GM18858 (cell line): ENCODE results near the gene KLK7.

Source experiments
- ATAC-seq: cut with Tn5 transposase; IDR thresholded peaks from one replicate; pipeline ENCODE4 v1.9.1; 2021; ENCODE audit not compliant: unreplicated experiment

KLK7 gene

GRCh38 chr19:50983625-50984292, at the start of gene KLK7:
Gene KLK7 (minus strand): TSS chr19:50983917. CDS start chr19:50982399, 1,518 bp downstream.
- ATAC-seq, result no peak

GRCh38 chr19:51031880-51032225, 48.1 kb upstream of the KLK7 start:
- ATAC-seq, result no peak

DNA sequence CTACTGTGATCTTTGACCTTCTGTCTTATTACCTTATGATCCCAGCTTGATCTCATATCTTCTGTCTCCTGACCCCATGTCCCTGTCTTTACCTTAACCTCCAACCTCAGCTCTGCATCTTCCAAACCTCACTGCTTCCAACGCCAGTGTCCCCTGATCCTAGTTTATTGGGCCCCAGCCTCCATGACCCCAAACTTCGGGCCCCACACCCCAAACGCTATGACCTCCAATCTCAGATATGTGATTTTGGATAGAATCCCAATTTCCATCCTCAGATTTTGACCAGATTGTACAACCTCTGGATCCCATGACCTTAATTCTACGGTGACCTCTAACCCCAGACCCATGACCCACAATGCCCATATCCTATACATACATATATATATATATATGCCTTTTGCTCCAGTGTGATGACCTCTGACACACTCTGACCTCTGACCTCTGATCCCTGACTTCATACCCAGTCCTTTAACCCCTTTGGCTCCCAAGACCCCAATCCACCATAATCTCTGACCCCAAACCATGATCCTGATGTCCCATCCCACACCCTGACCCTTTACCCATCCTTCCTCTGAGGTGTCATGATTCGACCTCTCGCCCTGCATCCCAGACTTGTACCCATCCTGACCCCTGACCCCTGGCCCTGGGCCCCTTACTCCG, 47.6 kb upstream of the KLK7 start:
- ATAC-seq, result no peak

DNA sequence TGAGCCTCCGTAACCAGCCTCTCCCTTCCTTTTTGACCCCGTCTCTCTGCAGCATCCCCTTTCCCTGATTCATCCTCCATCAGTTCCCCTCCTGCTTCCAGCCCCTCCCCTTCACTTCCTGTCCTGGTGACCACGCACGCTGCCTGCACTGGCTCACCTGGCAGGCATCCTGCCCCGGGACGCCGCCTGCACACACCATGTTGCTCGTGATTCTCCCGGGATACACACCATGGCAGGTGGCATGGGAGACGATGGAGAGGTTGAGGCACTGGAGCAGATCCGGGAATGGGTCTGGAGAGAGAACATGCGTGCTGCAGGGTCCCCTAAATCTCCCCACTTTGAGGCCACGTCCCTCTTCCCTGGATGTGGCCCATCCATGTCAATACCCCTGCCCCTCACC, 46.9 kb upstream of the KLK7 start:
- no peak for ATAC-seq

GRCh38 chr19:51029718-51030117, 46.0 kb upstream of the KLK7 start:
- ATAC-seq, result no peak

GRCh38 chr19:51027873-51028272, 44.2 kb upstream of the KLK7 start:
- ATAC-seq, result no peak

DNA sequence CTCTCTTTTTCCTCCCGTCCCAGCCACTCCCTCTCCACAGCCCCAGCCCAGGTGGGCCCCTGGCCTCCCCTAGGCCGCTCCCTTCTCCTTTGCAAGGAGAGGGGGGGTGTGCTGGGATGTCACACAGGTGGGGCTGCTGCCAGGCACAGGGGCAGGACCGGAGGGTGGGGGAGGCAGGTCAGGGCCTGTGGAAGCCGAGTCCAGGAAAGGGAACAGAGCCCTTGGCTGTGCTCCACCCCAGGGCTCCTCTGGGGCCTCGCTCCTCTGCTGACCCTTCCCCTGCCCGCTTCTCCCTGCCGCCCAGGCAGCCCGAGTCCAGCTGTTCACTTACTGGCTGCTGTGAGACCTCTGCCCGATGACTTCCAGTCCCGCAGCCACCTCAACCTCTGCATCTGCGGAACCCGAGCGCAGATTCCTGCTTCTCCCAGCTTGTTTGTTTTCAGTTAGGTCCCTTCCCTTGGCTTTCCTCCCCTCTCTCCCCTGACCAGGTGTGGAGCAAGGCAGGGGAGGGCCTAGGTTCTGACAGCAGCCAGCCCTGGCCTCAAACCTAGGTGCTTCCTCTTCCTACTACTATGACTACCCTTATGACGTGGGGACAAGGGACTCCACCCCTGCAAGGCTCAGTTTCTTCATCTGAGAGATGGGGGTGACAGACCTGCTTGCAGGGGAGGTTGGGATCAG, 43.5 kb upstream of the KLK7 start:
- no peak for ATAC-seq

- ATAC-seq, result no peak
Measured at GRCh38 chr19:51026554-51026831, 42.8 kb upstream of the KLK7 start, which contains the start of gene KLK11. Gene KLK11 (minus strand): TSS chr19:51026616. CDS start chr19:51025631, 985 bp downstream.

DNA sequence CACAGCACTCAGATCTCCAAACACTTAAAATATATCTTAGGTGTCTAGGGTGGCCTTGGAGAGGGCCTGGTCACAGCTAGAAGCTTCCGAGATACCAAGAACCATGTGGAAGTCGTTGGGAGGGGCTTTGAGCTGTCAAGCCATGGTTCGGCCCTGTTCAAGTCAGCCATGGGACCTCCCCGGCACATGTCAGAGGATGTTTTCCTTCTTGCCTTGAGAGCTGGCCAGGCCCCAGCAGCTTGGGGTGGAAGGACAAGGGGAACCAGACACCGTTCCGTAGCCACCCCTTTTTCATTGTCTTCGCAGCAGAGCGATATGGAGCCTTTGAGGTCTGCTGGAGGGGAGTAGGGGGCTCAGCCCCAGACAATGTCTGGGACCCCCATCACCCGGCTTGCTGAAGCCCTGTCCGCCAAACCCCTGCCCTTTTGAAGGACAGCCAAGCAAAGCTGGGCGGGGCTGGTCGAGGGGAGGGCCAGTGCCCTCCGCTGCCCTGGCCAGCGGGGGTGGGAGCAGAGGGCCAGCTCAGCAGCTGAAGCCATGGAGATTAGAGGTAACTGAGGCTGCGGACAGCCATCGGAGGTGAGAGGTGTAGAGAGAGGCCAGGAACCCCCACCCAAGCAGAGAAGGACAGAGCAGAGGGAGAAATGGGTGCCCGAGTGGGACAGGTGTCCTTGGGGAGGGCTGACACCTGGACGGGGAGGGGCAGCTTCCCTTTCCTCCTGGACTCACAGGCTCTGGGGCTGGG, 42.3 kb upstream of the KLK7 start:
- no peak for ATAC-seq

DNA sequence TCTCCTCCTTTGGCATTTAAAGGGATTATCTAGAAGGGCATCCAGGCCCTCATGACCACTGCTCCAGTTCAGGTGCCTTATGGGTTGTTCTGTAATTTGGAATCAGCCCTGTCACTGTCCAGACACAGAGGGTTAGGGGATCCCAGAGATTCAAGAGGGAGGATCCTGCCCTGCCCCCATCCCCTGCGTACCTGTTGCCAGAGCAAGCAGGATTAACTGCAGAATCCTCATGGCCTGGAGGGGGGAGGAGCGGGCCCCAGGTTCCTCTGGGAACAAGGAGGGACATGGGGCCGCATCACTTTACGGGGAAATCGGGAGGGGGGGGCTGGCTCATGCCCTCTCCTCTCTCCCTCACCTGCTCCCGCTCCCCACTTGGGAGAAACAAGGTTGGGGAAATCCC, 41.7 kb upstream of the KLK7 start:
- no peak for ATAC-seq

DNA sequence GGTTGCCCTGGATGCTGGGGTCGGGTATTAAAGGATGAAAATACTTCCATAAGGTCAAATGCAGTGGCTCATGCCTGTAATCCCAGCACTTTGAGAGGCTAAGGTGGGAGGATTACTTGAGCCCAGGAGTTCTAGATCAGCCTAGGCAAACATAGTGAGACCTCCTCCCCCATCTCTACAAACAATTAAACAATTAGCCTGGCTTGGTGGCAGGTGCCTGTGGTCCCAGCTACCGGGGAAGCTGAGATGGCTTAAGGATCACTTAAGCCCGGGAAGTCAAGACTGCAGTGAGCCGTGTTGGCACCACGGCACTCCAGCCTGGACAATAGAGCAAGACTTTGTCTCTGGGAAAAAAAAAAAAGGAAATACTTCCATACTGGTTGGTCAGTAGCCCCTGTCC, 41.2 kb upstream of the KLK7 start:
- ATAC-seq, result no peak

DNA sequence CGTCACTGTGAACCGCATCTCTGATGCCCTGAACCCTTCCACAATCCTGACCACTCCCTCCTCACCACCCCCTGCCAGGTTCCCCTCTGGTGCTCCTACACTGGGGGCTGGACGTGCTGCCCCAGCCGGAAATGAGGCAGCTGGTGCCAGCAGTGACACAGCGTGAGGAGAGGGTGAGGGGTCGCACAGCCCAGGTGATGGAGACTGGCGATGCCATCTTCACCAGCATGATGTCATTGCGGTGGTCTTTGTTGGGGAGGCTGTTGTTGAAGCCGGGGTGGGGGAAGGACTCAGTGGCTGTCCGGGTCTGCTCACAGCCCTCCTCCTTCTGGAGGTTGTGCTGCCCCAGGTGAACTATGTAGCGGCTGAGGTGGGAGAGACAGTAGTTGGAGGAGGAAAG, 40.2 kb upstream of the KLK7 start:
- no peak for ATAC-seq

DNA sequence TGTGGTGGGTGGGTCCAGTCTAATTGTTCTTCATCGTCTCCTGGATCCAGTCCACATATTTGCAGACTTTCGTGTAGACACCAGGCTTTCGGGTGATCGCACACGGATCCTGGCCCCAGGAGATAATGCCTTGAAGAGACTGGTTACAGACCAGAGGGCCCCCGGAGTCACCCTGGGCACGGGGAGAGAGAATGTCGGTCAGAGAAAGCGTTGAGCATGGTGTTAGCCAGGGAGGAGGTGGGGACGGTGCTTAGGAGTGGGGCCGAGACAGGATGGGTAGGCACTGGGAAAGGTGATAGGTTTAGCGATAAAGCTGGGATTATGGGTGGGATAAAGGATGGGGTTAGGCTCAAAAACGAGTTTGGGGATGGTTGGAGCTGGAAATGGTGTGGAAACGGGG, 38.8 kb upstream of the KLK7 start:
- ATAC-seq, result no peak

- no peak for ATAC-seq
Measured at GRCh38 chr19:51020988-51021651, 37.4 kb upstream of the KLK7 start.

GRCh38 chr19:51019544-51019925, 35.8 kb upstream of the KLK7 start, which contains the start of gene KLK10:
Gene KLK10 (minus strand): TSS chr19:51019709. CDS start chr19:51019130, 579 bp downstream.
- ATAC-seq, result no peak

DNA sequence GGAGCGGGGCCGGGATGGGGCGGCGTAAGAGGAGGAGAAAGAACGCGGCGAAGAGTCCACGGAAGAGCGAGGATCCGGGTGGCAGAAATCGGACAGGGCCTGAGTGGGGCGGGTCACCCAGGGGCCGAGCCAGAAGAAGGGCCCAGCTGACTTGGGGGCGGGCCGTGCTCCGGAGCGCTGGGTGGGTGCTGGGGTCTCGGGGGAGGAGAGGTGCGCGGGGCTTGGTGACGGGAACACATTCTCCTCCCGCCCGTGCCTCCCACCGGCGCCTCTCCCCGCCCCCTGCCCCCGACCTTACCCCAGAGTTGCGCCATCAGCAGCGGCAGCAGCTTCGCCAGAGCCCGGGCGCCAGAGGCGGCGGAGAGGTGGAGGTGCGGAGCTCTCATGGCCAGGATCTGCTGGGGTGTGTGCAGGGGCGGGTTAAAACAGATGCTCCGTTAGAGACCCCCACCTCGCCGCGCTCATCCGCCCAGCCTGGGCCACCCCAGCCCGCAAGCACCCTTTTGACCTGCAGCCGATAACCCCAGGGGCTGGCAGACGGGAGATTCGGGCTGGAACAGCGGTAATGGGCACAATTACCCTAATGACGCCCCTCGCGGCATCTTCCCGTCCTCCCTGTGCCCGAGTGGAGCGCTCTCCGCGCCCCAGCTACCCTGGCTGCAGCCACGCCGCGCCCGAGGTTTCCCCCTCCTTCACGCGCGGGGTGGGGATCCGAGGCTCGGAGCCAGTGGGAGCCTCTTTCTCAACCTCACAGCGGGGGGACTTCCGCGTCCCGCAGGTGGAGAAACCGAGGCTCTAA, 35.2 kb upstream of the KLK7 start:
- no peak for ATAC-seq

DNA sequence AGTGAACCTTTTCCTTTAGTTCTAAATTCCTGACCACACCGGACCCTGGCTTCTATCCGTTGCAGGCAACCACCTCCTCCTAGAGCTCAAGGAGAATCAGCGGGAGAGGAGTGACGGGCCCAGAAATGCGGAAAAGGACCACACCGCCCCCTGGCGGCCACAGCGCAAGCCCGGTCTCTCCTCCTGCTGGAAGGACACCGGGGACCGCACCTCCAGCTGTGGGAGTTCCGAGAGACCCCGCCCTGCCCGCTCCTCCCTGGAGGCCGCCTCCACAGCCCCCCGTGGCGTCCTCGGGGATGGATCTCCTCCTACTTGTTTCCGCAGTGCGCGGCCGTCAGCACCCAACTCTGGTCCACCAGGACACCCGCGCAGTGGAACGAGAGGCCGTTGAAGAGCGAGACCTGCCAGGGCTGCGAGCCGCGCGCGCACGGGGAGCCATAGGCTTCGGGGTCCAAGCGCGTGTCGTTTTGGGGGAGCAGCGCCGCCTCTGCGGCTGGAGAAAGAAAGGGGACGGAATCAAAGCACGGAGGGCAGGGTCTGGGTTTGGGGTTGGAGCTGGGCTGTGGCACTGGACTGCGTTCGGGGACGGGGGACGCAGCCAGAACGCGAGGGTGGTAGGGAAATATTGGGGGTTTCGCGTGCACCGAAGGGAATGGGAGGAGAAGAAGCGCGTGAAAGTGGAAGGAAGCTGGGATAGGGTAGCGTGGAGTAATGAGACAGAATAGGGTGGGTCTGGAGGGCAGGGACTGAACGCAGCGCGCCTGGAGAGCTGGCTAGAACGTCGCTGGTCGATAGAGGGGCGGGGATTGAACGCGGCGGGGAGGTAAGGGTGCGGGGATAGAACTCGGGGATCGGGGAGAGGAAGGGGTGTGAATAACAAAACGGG, 33.3 kb upstream of the KLK7 start:
- ATAC-seq, result no peak

- no peak for ATAC-seq
Measured at GRCh38 chr19:51015691-51016267, 32.1 kb upstream of the KLK7 start.

GRCh38 chr19:51014242-51014641, 30.5 kb upstream of the KLK7 start:
- no peak for ATAC-seq
